Loucy (cell line): Measurements from ENCODE around the gene CAPN10.

Experiments
- EZH2phosphoT487 ChIP-seq: fragments of 200-600 bp; IDR thresholded peaks from 2 replicates; pipeline ENCODE4 v1.6.1; 2018; ENCODE audit warnings: antibody characterized with exemption, mild to moderate bottlenecking, moderate library complexity, borderline replicate concordance
- TF ChIP-seq, protein P1 (sequence below): fragments of 200-600 bp; sonication (generic); conservative IDR thresholded peaks from 2 replicates; pipeline ENCODE4 v1.5.1; 2014; ENCODE audit warnings: mild to moderate bottlenecking, antibody characterized with exemption, low read length

DNA sequence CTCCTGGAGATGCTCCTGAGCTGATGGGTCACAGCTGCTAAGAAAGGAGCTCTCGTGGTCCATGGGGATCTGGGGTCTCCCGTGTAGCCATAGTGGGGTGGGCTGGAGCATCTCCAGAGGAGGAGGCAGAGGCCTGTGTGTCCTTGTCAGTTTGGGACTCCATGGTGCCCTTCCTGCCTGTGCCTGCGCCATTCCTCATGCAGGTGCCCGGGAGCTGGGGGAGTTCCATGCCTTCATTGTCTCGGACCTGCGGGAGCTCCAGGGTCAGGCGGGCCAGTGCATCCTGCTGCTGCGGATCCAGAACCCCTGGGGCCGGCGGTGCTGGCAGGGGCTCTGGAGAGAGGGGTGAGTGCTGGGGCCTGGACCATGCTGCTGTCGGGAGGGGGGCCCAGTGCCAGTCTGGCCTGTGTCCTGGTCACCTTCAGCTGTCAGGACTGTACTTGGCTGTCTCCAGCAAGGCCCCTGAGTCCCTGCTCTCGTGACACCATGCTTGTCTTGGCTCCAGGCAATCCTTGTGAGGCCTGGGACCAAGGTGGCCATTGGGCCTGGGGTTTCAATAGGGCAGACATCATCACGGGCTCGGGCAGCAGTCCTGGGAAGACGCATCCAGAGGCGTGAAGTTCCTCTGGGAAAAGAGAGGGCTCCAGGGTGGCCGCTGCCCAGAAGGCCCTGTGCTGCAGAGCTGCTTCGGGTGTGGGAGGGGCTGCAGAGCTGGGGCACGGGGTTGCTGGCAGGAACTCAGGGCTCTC, 7.3 kb downstream of the CAPN10 start:
- TF ChIP-seq, protein P1, sequence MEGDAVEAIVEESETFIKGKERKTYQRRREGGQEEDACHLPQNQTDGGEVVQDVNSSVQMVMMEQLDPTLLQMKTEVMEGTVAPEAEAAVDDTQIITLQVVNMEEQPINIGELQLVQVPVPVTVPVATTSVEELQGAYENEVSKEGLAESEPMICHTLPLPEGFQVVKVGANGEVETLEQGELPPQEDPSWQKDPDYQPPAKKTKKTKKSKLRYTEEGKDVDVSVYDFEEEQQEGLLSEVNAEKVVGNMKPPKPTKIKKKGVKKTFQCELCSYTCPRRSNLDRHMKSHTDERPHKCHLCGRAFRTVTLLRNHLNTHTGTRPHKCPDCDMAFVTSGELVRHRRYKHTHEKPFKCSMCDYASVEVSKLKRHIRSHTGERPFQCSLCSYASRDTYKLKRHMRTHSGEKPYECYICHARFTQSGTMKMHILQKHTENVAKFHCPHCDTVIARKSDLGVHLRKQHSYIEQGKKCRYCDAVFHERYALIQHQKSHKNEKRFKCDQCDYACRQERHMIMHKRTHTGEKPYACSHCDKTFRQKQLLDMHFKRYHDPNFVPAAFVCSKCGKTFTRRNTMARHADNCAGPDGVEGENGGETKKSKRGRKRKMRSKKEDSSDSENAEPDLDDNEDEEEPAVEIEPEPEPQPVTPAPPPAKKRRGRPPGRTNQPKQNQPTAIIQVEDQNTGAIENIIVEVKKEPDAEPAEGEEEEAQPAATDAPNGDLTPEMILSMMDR = no peak
- no peak for TF ChIP-seq EZH2phosphoT487
